ENCODE measurements around the gene MEIS3. TPM values are rescaled to one million over a fixed set of nuclear protein-coding genes. Genes with fewer than 3 reads are reported as not detected.
A peak's percentile ranks its signal among the peaks of the same experiment; 100 is the strongest.

Gene MEIS3
- total RNA-seq, 5 donors from 2014 or later (not counting 1 experiment from before 2014, with no cell fraction given): 0.32 to 0.69 (median 0.54) TPM; not detected in 2

DNA sequence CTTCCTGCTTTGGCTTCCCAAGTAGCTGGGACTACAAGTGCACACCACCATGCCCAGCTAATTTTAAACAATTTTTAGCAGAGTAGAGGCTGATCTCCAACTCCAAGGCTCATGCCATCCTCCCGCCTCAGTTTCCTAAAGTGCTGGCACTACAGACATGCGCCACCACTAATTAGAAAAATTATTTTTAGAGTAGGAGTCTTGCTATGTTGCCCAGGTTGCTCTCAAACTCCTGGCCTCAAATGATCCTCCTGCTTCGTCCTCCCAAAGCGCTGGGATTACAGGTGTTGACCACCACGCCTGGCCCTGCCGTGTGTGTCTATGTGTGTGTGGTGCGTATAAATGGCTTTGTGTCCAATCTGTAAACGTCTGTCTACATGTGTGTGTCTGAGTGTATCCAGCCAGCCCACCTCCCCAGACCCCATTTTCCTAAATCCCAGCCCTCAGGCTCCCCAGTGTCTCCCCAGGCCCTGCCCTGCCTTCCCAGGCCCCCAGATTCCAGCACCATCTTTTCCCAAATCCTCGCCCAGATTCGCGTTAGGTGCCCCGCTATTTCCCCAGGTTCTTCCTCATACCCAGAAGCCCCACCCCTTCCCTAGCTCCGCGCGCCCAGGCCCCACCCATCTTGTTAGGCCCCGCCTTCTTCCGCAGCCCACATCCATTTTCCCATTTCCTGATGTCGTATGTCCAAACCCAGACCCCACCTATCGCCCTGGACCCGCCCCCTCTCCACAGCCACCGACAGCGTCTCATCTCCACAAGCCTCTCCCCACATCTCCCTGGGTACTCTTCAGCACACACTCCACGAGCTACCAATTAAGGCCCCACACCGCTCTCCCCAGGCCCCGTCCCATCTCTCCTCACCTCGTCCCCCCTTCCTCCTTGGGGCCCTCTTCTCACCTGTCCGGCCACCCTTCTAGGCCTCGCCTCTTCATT, 27.5 kb upstream of the MEIS3 start:
- Mint-ChIP-seq H3K27me3 (peaks cover 61% of the 10 kb centered on the region in 2 donors), H3K36me3 (no peaks in the 10 kb centered on the region), H3K4me1 (peaks cover 41 to 52% (median 46%) of the 10 kb centered on the region in 3 donors), H3K27ac (peak overlapping the region in 1 of 2 donors; percentile 31), H3K4me3 (peak overlapping the region; percentile 41 to 87 (median 63)), H3K9me3 (no peaks in the 10 kb centered on the region)
- Histone ChIP-seq H3K4me1 (ENCODE audit: control insufficient read depth in 1 of 2, extremely low read depth in 1 of 2, insufficient read depth in 2 of 2, low read length in 2 of 2) (peaks cover 15 to 49% of the 10 kb centered on the region in 2 experiments), H3K36me3 (ENCODE audit: control insufficient read depth in 2 of 2, extremely low read depth in 1 of 2, insufficient read depth in 1 of 2, low read length in 1 of 2) (no peaks in the 10 kb centered on the region), H3K4me3 (ENCODE audit: control insufficient read depth in 1 of 2, extremely low read depth in 1 of 2, low read length in 1 of 2) (peak overlapping the region in 1 of 2 donors; percentile 44), H3K9me3 (no peaks in the 10 kb centered on the region), H3K27ac (ENCODE audit: low read length) (no peak overlapping the region), H3K27me3 (replicated peaks in 1 of 2; ENCODE audit: control insufficient read depth in 2 of 2, extremely low read depth in 1 of 2, insufficient read depth in 2 of 2, low read length in 1 of 2) (peaks cover 5 to 71% of the 10 kb centered on the region in 2 experiments)
- ATAC-seq (replicated peaks in 1 of 4) (peak in 2 of 4 experiments; percentile 4 to 14), DNase-seq (no peak)
- ChIA-PET POLR2A (no interaction called here), CTCF (interaction anchor here in 1 of 2 donors (0.5 to 1.8 kb wide), 4 partner anchors 10 to 148 kb away, joined by 3 to 8 read pairs (median 6); no protein-coding TSS in a partner anchor)
- WGBS (ENCODE audit: insufficient coverage): 15% methylated on average over 18 of the region's 28 CpGs

DNA sequence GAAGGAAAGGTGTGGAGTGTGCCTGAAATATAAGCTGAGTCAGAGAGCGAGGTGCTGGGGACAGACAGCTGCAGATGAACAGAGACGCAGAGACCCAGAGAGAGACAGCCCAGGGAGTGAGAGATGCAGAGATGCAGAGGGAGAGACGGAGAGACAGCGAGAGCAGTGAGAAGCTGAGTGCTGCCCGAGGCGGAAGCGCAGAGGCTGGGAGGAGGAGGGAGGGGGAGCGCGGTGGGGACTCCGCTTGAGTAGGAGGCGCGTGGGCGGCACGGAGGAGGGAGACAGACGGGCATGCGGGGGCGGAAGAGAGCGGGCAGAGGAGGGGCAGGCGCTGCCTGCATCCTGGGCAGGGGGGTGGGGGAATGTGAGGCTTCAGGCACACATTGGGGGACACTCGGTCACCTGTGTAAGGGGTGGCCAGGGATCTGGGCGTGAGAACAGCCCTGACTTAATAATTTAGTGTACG, 26.6 kb upstream of the MEIS3 start:
- peaks cover 15 to 49% of the 10 kb centered on the region in 2 experiments for H3K4me1 ChIP-seq (ENCODE audit: control insufficient read depth in 1 of 2, extremely low read depth in 1 of 2, insufficient read depth in 2 of 2, low read length in 2 of 2)
- DNase-seq (peak; percentile 43 to 82 (median 72)), ATAC-seq (replicated peaks in 1 of 4) (peak; percentile 87 to 92 (median 89))
- H3K36me3 Mint-ChIP-seq: no peaks in the 10 kb centered on the region
- no peak overlapping the region for H3K27ac Mint-ChIP-seq
- peaks cover 41 to 52% (median 46%) of the 10 kb centered on the region in 3 donors for H3K4me1 Mint-ChIP-seq
- H3K9me3 ChIP-seq: no peaks in the 10 kb centered on the region
- WGBS (ENCODE audit: insufficient coverage): under 1% methylated on average over 22 of the region's 22 CpGs
- H3K9me3 Mint-ChIP-seq: no peaks in the 10 kb centered on the region
- peaks cover 61 to 65% of the 10 kb centered on the region in 2 donors for H3K27me3 Mint-ChIP-seq
- H3K4me3 ChIP-seq (ENCODE audit: control insufficient read depth in 1 of 2, extremely low read depth in 1 of 2, low read length in 1 of 2): peak overlapping the region in 1 of 2 donors; percentile 48
- H3K4me3 Mint-ChIP-seq: peak overlapping the region; percentile 52 to 87 (median 63)
- H3K27me3 ChIP-seq (replicated peaks in 1 of 2; ENCODE audit: control insufficient read depth in 2 of 2, extremely low read depth in 1 of 2, insufficient read depth in 2 of 2, low read length in 1 of 2): peaks cover 5 to 79% of the 10 kb centered on the region in 2 experiments
- no peaks in the 10 kb centered on the region for H3K36me3 ChIP-seq (ENCODE audit: control insufficient read depth in 2 of 2, extremely low read depth in 1 of 2, insufficient read depth in 1 of 2, low read length in 1 of 2)
- CTCF ChIA-PET: interaction anchor here in 1 of 2 donors (0.5 to 1.8 kb wide), 4 partner anchors 9 to 149 kb away, joined by 3 to 8 read pairs (median 4); no protein-coding TSS in a partner anchor
- POLR2A ChIA-PET: no interaction called here
- H3K27ac ChIP-seq (ENCODE audit: low read length): no peak overlapping the region

DNA sequence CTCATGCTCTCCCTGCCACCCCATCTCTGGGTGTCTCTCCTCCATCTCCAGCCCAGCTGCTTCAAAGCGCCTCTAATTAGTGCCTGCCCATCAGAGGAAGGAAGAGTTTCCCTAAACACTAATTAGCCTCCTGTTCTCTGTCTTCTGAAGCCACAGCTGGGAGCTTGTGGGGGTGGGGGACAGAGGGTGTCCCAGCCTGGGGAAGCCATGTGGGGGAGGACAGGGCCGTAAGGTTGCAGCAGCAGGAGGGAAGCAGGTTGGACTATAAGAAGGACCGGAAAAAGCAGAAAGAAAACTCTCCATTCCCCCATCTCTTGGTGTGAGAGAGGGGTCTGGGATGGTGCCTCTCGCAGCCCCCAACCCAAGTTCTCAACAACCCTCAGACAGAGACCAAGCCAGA, 26.2 kb upstream of the MEIS3 start:
- H3K4me3 Mint-ChIP-seq: peak overlapping the region; percentile 52 to 87 (median 63)
- Histone ChIP-seq H3K27ac (ENCODE audit: low read length) (no peak overlapping the region), H3K9me3 (no peaks in the 10 kb centered on the region), H3K36me3 (ENCODE audit: control insufficient read depth in 2 of 2, extremely low read depth in 1 of 2, insufficient read depth in 1 of 2, low read length in 1 of 2) (no peaks in the 10 kb centered on the region), H3K27me3 (replicated peaks in 1 of 2; ENCODE audit: control insufficient read depth in 2 of 2, extremely low read depth in 1 of 2, insufficient read depth in 2 of 2, low read length in 1 of 2) (peaks cover 2 to 84% of the 10 kb centered on the region in 2 experiments), H3K4me3 (ENCODE audit: control insufficient read depth in 1 of 2, extremely low read depth in 1 of 2, low read length in 1 of 2) (peak overlapping the region in 1 of 2 donors; percentile 48), H3K4me1 (ENCODE audit: control insufficient read depth in 1 of 2, extremely low read depth in 1 of 2, insufficient read depth in 2 of 2, low read length in 2 of 2) (peaks cover 15 to 49% of the 10 kb centered on the region in 2 experiments)
- peak overlapping the region in 1 of 2 donors; percentile 28 for H3K27ac Mint-ChIP-seq
- no CpG with 5 or more reads among the region's 4 CpGs for WGBS (ENCODE audit: insufficient coverage)
- H3K36me3 Mint-ChIP-seq: no peaks in the 10 kb centered on the region
- ChIA-PET CTCF (interaction anchor here in 1 of 2 donors (0.5 to 1.8 kb wide), 3 partner anchors 9 to 87 kb away, joined by 3 to 8 read pairs (median 3); no protein-coding TSS in a partner anchor), POLR2A (no interaction called here)
- H3K9me3 Mint-ChIP-seq: no peaks in the 10 kb centered on the region
- ATAC-seq (replicated peaks in 1 of 4) (no peak), DNase-seq (no peak)
- peaks cover 65 to 67% of the 10 kb centered on the region in 2 donors for H3K27me3 Mint-ChIP-seq
- peaks cover 41 to 52% (median 46%) of the 10 kb centered on the region in 3 donors for H3K4me1 Mint-ChIP-seq

DNA sequence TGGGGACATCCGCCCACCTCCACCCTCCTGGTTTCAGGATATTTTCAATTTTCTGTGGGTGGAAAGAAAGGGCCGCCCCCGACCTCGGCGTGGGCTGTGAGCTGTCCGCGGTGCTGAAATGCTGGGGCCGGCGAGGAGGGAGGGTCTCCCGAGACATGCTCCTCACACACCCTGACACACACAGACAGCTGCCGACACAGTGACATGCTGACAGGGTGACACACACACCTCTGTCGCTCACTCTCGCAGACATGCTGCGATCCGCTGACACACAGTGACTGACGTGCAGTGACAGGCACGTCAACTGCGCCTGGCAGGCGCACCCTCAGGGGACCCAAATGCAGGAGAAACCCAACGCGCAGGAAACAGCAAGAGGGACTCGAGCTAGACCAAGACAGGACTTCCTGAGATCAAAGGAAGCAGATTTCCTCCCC, 25.1 kb upstream of the MEIS3 start:
- Mint-ChIP-seq H3K27ac (no peak overlapping the region), H3K4me3 (peak overlapping the region in 2 of 3 donors; percentile 45 to 87), H3K36me3 (no peaks in the 10 kb centered on the region), H3K9me3 (no peaks in the 10 kb centered on the region), H3K27me3 (peaks cover 66 to 75% of the 10 kb centered on the region in 2 donors), H3K4me1 (peaks cover 41 to 52% (median 46%) of the 10 kb centered on the region in 3 donors)
- POLR2A ChIA-PET: no interaction called here
- no peak overlapping the region for H3K27ac ChIP-seq (ENCODE audit: low read length)
- DNase-seq: peak in 25 of 35 experiments; percentile 10 to 67 (median 37)
- no peaks in the 10 kb centered on the region for H3K9me3 ChIP-seq
- CTCF ChIA-PET: interaction anchor here in 1 of 2 donors (0.9 kb wide), 1 partner anchor 16 kb away, joined by 3 read pairs; no protein-coding TSS in a partner anchor
- peaks cover 2 to 89% of the 10 kb centered on the region in 2 experiments for H3K27me3 ChIP-seq (replicated peaks in 1 of 2; ENCODE audit: control insufficient read depth in 2 of 2, extremely low read depth in 1 of 2, insufficient read depth in 2 of 2, low read length in 1 of 2)
- peak overlapping the region in 1 of 2 donors; percentile 17 for H3K4me3 ChIP-seq (ENCODE audit: control insufficient read depth in 1 of 2, extremely low read depth in 1 of 2, low read length in 1 of 2)
- H3K36me3 ChIP-seq (ENCODE audit: control insufficient read depth in 2 of 2, extremely low read depth in 1 of 2, insufficient read depth in 1 of 2, low read length in 1 of 2): no peaks in the 10 kb centered on the region
- WGBS (ENCODE audit: insufficient coverage): 13% methylated on average over 11 of the region's 22 CpGs
- peaks cover 15 to 49% of the 10 kb centered on the region in 2 experiments for H3K4me1 ChIP-seq (ENCODE audit: control insufficient read depth in 1 of 2, extremely low read depth in 1 of 2, insufficient read depth in 2 of 2, low read length in 2 of 2)
- ATAC-seq (replicated peaks in 1 of 4): peak in 2 of 4 experiments; percentile 5 to 16

DNA sequence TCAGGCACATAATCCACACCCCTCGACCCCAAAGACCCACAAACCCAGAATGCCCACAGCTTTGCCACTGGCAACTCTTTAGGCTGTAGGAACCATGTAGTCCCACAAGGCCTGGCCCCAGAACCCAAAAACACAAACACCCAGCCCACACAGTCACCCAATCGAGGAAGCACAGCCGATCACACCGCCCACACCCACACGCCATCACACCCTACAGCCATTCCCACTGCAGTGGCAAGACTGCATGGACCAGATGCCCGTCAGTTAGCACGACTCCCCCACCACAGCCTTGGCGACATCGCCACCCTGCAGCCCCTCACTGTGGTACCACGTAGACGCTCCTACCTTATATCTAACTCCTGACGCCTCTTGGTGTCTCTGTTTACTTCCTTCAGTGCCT, 24.0 kb upstream of the MEIS3 start:
- Mint-ChIP-seq H3K27ac (peak overlapping the region in 1 of 2 donors; percentile 37), H3K4me1 (peaks cover 41 to 51% (median 46%) of the 10 kb centered on the region in 3 donors), H3K4me3 (peak overlapping the region in 1 of 3 donors; percentile 87), H3K36me3 (no peaks in the 10 kb centered on the region), H3K27me3 (peaks cover 69 to 72% of the 10 kb centered on the region in 2 donors), H3K9me3 (no peaks in the 10 kb centered on the region)
- H3K4me1 ChIP-seq (ENCODE audit: control insufficient read depth in 1 of 2, extremely low read depth in 1 of 2, insufficient read depth in 2 of 2, low read length in 2 of 2): peaks cover 15 to 49% of the 10 kb centered on the region in 2 experiments
- ChIA-PET POLR2A (no interaction called here), CTCF (no interaction called here)
- peaks cover 2 to 95% of the 10 kb centered on the region in 2 experiments for H3K27me3 ChIP-seq (replicated peaks in 1 of 2; ENCODE audit: control insufficient read depth in 2 of 2, extremely low read depth in 1 of 2, insufficient read depth in 2 of 2, low read length in 1 of 2)
- no peak overlapping the region for H3K4me3 ChIP-seq (ENCODE audit: control insufficient read depth in 1 of 2, extremely low read depth in 1 of 2, low read length in 1 of 2)
- no peak overlapping the region for H3K27ac ChIP-seq (ENCODE audit: low read length)
- WGBS (ENCODE audit: insufficient coverage): 30% methylated on average over 12 of the region's 12 CpGs
- no peaks in the 10 kb centered on the region for H3K9me3 ChIP-seq
- no peaks in the 10 kb centered on the region for H3K36me3 ChIP-seq (ENCODE audit: control insufficient read depth in 2 of 2, extremely low read depth in 1 of 2, insufficient read depth in 1 of 2, low read length in 1 of 2)
- ATAC-seq (replicated peaks in 1 of 4) (no peak), DNase-seq (no peak)

DNA sequence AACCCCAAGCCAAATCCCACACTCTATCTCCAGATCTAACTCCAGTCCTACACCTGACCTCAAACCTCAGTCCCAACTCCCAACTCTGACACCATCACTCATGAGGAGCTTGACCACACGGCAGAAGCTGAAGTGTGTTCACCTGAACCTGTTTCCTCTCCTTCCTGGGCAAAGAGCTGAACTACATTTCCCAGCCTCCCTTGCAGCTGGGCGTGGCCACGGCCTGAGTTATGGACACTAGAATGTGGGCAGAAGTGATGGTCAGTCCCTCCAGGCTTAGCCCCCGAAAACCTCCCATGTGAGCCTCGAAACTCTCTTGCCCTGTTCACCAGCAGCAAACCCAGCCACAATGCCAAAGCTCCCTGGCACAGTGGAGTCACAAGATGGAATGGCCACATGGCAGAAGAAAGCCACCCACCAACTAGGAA, 19.5 kb upstream of the MEIS3 start:
- WGBS (ENCODE audit: insufficient coverage): 10% methylated on average over 2 of the region's 5 CpGs

More for the DNA sequence above, 19.5 kb upstream of the MEIS3 start:
- CTCF ChIA-PET: interaction anchor here in 1 of 2 donors (0.5 kb wide), 1 partner anchor 25 kb away, joined by 4 read pairs; no protein-coding TSS in a partner anchor
- Histone ChIP-seq H3K27me3 (replicated peaks in 1 of 2; ENCODE audit: control insufficient read depth in 2 of 2, extremely low read depth in 1 of 2, insufficient read depth in 2 of 2, low read length in 1 of 2) (peaks cover 2 to 94% of the 10 kb centered on the region in 2 experiments), H3K9me3 (no peaks in the 10 kb centered on the region), H3K27ac (ENCODE audit: low read length) (no peak overlapping the region), H3K4me3 (ENCODE audit: control insufficient read depth in 1 of 2, extremely low read depth in 1 of 2, low read length in 1 of 2) (no peak overlapping the region), H3K4me1 (ENCODE audit: control insufficient read depth in 1 of 2, extremely low read depth in 1 of 2, insufficient read depth in 2 of 2, low read length in 2 of 2) (peaks cover 0 to 32% of the 10 kb centered on the region in 2 experiments), H3K36me3 (ENCODE audit: control insufficient read depth in 2 of 2, extremely low read depth in 1 of 2, insufficient read depth in 1 of 2, low read length in 1 of 2) (no peaks in the 10 kb centered on the region)
- Mint-ChIP-seq H3K4me1 (peaks cover 19 to 33% (median 29%) of the 10 kb centered on the region in 3 donors), H3K4me3 (no peak overlapping the region), H3K9me3 (no peaks in the 10 kb centered on the region), H3K27me3 (peaks cover 57 to 61% of the 10 kb centered on the region in 2 donors), H3K27ac (no peak overlapping the region), H3K36me3 (no peaks in the 10 kb centered on the region)
- DNase-seq (no peak), ATAC-seq (replicated peaks in 1 of 4) (no peak)
- POLR2A ChIA-PET: no interaction called here

All from T-cell (primary cell).